GM21737 (cell line): ENCODE data around the gene SPINDOC.

Experiments used
- ATAC-seq: cut with Tn5 transposase; IDR thresholded peaks from one replicate; pipeline ENCODE4 v1.9.1; 2021; ENCODE audit warnings: mild to moderate bottlenecking, moderate library complexity; ENCODE audit not compliant: unreplicated experiment

SPINDOC gene

GRCh38 chr11:63876616-63877015 is 63.4 kb downstream of the SPINDOC start:
- no peak for ATAC-seq
